Uterine smooth muscle cell (primary cell): ENCODE results near the gene GOLGA6L1. TPM values are rescaled to one million over a fixed set of nuclear protein-coding genes. Genes with fewer than 3 reads are reported as not detected.

ENCODE experiments used
- total RNA-seq: library from RNA; depleted of rRNA; stranded (reverse); fragments of >200 nt; gene quantifications from 2 replicates; pipeline ENCODE4 v1.2.3, GENCODE V29; 2014

Gene GOLGA6L1
- total RNA-seq = not detected in 2 replicates

GRCh38 chr15:23136722-23137121, at the start of gene GOLGA6L1:
Gene GOLGA6L1, minus strand, starts transcription at chr15:23136822. Its CDS starts 91 bp downstream, at chr15:23136731.

Other genes with a start within 250 kb of the GOLGA6L1 start
- gene CYFIP1, start 156.5 kb downstream of the GOLGA6L1 start, total RNA-seq = 111 and 126 TPM in 2 replicates
- gene TUBGCP5, start 97.3 kb downstream of the GOLGA6L1 start, total RNA-seq = 21.4 and 32.6 TPM in 2 replicates
- gene GOLGA6L26, start 197.4 kb upstream of the GOLGA6L1 start, total RNA-seq = not detected in 2 replicates
- gene GOLGA8S, start 217.9 kb upstream of the GOLGA6L1 start, total RNA-seq = under 0.01 and 0.12 TPM in 2 replicates